Small intestine (tissue), 7 donors: Measurements from ENCODE around the gene AQP3. TPM values are rescaled to one million over a fixed set of nuclear protein-coding genes. Genes with fewer than 3 reads are reported as not detected.
"Not testable (repeated sequence)": the region's sequence is repeated elsewhere in the genome, so short reads cannot be mapped to it uniquely, and the experiment has no call there.

Experiments
- DNase-seq, 2 donors: peaks; one replicate each; pipeline versions ENCODE4 v3.0.0 to v3.0.0-alpha.2; 2013
- FAIRE-seq: peaks from 2 replicates; lab custom pipeline; 2012; peaks lifted over from hg19 to GRCh38; lab: Jason Lieb, UNC
- H3K27ac ChIP-seq, 3 donors: one replicate each; pipeline ENCODE4 v1.5.1; 2013; ENCODE audit warnings: low read length in 2 of 3, mild to moderate bottlenecking in 2 of 3, control low read depth in 1 of 3, inconsistent platforms in 1 of 3, low read depth in 1 of 3, moderate library complexity in 1 of 3
- H3K27me3 ChIP-seq, 3 donors: one replicate each; pipeline ENCODE4 v1.6.1; 2013; ENCODE audit warnings: low read length in 3 of 3, inconsistent platforms in 1 of 3; ENCODE audit not compliant: control insufficient read depth in 3 of 3, insufficient read depth in 3 of 3
- H3K36me3 ChIP-seq, 3 donors: one replicate each; pipeline ENCODE4 v1.6.1; 2013; ENCODE audit warnings: low read length in 3 of 3, inconsistent platforms in 1 of 3, low read depth in 1 of 3, mild to moderate bottlenecking in 1 of 3, moderate library complexity in 1 of 3; ENCODE audit not compliant: control insufficient read depth in 3 of 3, insufficient read depth in 2 of 3
- H3K4me1 ChIP-seq, 3 donors: one replicate each; pipeline ENCODE4 v1.6.1; 2013; ENCODE audit warnings: low read length in 2 of 3, inconsistent platforms in 1 of 3, low read depth in 1 of 3, mild to moderate bottlenecking in 1 of 3, moderate library complexity in 1 of 3; ENCODE audit not compliant: control insufficient read depth in 3 of 3, insufficient read depth in 2 of 3
- H3K4me3 ChIP-seq, 3 donors: one replicate each; pipeline ENCODE4 v1.5.1; 2013; ENCODE audit warnings: low read length in 3 of 3, control low read depth in 1 of 3, inconsistent platforms in 1 of 3, low read depth in 1 of 3, mild to moderate bottlenecking in 1 of 3, moderate library complexity in 1 of 3
- H3K9me3 ChIP-seq, 2 donors: one replicate each; pipeline ENCODE4 v1.6.1; 2013; ENCODE audit warnings: low read depth in 1 of 2, low read length in 1 of 2; ENCODE audit not compliant: control insufficient read depth in 2 of 2, insufficient read depth in 1 of 2
- WGBS, 3 donors: extraction: QIAGEN DNeasy Blood & Tissue Kit; methylation state at CpG; one replicate each; pipeline ENCODE4 v1.1.7; 2013; 5-methylcytosine and 5-hydroxymethylcytosine counted together
- polyA plus RNA-seq, 4 donors: library from polyadenylated mRNA; stranded (reverse) in 3 of 4; unstranded in 1 of 4; fragments of 200-250 nt in 3 of 4; fragments of 120-200 nt in 1 of 4; gene quantifications; one replicate each; pipeline versions ENCODE4 v1.2.1 to v1.2.3, GENCODE V29; 2013
- donor health status: healthy with polysubstance abuse.
- donor health status: control.
- donor health status: control.
- donor health status: Bipolar disorder and iron deficiency.
- donor health status: healthy.

The AQP3 gene
- polyA plus RNA-seq, 4 donors, result 36.6 to 173 (median 138) TPM

DNA sequence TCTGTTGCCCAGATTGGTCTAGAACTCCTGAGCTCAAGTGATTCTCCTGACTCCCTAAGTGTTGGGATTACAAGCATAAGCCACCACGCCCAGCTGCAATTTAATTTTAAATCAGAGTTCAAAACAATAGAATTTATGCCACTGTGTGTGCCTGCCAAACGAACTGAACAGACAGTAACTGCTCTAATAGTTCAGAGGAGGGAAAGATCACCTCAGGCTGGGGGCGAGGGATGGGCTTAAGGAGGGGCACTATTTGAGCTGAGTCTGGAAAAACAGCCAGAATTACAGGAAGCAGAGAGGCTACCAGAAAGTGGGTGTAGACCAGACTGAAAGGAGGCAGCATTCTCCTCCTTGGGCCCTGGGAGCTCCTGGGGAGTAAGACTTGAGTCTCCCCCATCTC, 14.1 kb upstream of the AQP3 start:
- Histone ChIP-seq H3K4me1 (peaks cover 5 to 7% (median 5%) of the 10 kb centered on the region in 3 donors), H3K36me3 (peaks cover 13 to 65% (median 18%) of the 10 kb centered on the region in 3 donors), H3K27ac (no peak overlapping the region), H3K27me3 (no peaks in the 10 kb centered on the region), H3K4me3 (no peak overlapping the region), H3K9me3 (no peaks in the 10 kb centered on the region)
- FAIRE-seq (no peak), DNase-seq (no peak)
- 36 to 65% (median 43%) methylated on average over 3 of the region's 3 CpGs for WGBS, 3 donors

DNA sequence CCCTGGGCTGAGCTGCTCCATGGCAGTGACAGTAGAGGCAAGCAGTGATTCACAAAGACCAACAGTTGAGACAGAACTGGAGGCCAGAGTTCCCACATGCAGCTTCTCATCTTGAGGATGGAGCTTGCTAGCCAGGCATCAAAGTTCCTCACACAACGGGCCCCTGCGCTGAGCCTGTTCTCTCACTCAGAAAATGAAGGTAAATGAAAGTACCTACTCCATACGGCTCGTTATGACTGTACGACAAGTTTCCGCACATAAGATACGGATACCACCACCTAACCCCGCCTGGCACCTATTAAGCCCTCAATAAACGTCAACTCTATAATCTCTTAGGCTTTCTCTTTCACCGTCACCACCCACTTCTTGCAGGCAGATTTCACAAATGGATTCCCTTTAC, 13.5 kb upstream of the AQP3 start:
- Histone ChIP-seq H3K9me3 (no peaks in the 10 kb centered on the region), H3K4me1 (peaks cover 5 to 7% (median 5%) of the 10 kb centered on the region in 3 donors), H3K4me3 (no peak overlapping the region), H3K27me3 (no peaks in the 10 kb centered on the region), H3K36me3 (peaks cover 10 to 58% (median 16%) of the 10 kb centered on the region in 3 donors), H3K27ac (no peak overlapping the region)
- FAIRE-seq (no peak), DNase-seq (no peak)
- 86 to 91% (median 87%) methylated on average over 10 of the region's 10 CpGs for WGBS, 3 donors

DNA sequence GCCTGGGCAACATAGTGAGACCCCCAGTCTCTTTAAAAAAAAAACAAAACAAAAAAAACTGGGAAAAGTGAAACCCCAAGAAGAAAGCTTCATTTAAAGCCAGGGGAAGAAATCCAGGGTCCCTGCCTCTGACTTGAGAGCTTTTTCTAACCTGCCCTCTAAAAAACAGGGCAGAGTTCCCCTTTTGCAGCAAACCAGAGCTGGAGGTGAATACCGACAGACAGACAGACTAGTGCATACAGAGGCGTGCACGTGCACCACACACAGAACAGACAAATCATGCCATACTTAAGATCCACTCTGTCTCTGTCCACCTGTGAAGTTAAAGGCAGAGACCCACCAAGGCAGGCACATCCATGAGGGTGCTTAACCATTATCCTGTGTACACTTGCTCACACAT, 11.7 kb upstream of the AQP3 start:
- H3K27ac ChIP-seq, result peak overlapping the region in 1 of 3 donors; percentile 29
- FAIRE-seq, result no peak

DNA sequence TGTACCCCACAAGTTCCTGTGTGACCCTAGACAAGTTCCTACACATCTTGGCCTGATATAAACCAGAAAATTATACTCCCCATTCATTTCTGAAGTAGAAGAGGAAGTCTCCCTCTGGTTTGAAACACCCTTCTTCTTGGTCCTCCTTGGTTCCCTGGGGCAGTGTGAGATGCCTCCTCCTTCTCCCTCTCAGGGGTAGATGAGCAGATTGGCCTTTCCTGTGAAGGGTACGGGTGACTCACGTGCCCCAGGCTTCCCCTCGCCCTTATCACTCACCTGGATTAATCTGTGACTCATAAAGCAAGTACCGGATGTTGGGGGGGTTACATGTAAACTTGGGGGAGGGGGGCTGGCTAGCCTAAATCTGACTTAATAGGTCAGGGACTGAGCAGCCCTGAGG, 11.1 kb upstream of the AQP3 start:
- Histone ChIP-seq H3K27me3 (no peaks in the 10 kb centered on the region), H3K9me3 (no peaks in the 10 kb centered on the region), H3K4me1 (peaks cover 5 to 19% (median 5%) of the 10 kb centered on the region in 3 donors), H3K4me3 (no peak overlapping the region), H3K36me3 (peaks cover under 1 to 34% (median 4%) of the 10 kb centered on the region in 3 donors), H3K27ac (peak overlapping the region in 1 of 3 donors; percentile 69)
- WGBS, 3 donors, result 4 to 33% (median 7%) methylated on average over 4 of the region's 4 CpGs
- DNase-seq (peak; percentile 63 to 83), FAIRE-seq (no peak)

More for the DNA sequence above, 11.7 kb upstream of the AQP3 start:
- Histone ChIP-seq H3K4me1 (peaks cover 5 to 12% (median 5%) of the 10 kb centered on the region in 3 donors), H3K36me3 (peaks cover 4 to 41% (median 7%) of the 10 kb centered on the region in 3 donors), H3K9me3 (no peaks in the 10 kb centered on the region), H3K27me3 (no peaks in the 10 kb centered on the region), H3K4me3 (no peak overlapping the region)
- DNase-seq, result no peak
- WGBS, 3 donors, result 61 to 76% (median 63%) methylated on average over 3 of the region's 3 CpGs

DNA sequence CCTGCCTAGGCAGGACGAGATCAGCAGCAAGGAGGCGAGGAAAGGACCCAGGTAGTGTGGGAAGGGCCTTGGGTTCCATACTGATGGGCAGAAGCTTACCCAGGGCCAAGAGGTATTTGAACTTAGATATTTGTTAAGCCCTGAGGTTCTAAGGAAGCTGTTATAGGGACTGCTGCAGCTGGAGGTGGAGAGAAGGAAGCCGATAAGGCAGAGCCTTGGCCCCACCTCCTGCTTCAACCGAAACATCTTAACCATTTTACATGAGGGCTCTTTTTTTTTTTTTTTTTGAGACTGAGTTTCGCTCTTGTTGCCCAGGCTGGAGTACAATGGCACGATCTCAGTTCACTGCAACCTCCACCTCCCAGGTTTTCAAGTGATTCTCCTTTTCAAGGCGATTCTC, 8.6 kb upstream of the AQP3 start:
- 72 to 91% (median 87%) methylated on average over 7 of the region's 7 CpGs for WGBS, 3 donors
- DNase-seq (no peak), FAIRE-seq (no peak)
- Histone ChIP-seq H3K27me3 (no peaks in the 10 kb centered on the region), H3K4me3 (no peak overlapping the region), H3K9me3 (no peaks in the 10 kb centered on the region), H3K4me1 (peaks cover 5 to 33% (median 5%) of the 10 kb centered on the region in 3 donors), H3K27ac (no peak overlapping the region), H3K36me3 (peaks cover 0 to 11% (median 0%) of the 10 kb centered on the region in 3 donors)

DNA sequence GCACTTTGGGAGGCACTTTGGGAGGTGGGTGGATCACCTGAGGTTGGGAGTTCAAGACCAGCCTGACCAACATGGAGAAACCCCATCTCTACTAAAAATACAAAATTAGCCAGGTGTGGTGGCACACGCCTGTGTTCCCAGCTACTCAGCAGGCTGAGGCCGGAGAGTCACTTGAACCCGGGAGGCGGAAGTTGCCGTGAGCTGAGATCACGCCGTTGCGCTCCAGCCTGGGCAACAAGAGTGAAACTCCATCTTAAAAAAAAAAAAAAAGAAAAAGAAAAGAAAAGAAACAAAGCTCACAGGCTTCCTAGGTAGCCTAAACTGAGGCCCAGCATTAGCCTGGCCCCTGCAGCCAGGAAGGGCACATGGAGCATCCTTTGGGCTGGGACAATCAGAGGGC, 8.1 kb upstream of the AQP3 start:
- not testable (repeated sequence) for DNase-seq, H3K4me3 ChIP-seq, H3K9me3 ChIP-seq, H3K27me3 ChIP-seq, H3K36me3 ChIP-seq, H3K27ac ChIP-seq, FAIRE-seq
- WGBS, 3 donors, result 94 to 97% (median 96%) methylated on average over 8 of the region's 8 CpGs
- H3K4me1 ChIP-seq, result peaks cover 5 to 38% (median 5%) of the 10 kb centered on the region in 3 donors

DNA sequence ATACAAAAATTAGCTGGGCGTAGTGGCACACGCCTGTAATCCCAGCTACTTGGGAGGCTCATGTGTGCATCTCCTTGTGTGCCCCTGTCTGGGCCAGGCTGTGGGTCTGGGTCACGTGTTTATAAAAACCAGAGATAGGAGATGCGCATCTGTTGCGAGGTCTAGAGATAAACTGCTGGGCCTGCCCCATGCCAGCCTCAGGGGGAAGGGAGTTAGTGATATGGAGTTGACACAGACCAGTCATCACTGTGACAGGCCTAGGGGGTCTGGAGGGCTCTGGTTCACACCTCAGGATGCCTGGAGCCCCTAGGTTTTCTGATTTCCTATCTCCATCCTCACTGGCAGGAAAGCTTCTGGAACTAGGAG, 7.3 kb upstream of the AQP3 start:
- not testable (repeated sequence) for H3K27me3 ChIP-seq, H3K36me3 ChIP-seq, DNase-seq, H3K4me3 ChIP-seq, H3K27ac ChIP-seq, FAIRE-seq, H3K9me3 ChIP-seq
- WGBS, 3 donors, result 63 to 74% (median 68%) methylated on average over 5 of the region's 5 CpGs
- H3K4me1 ChIP-seq, result peaks cover 5 to 39% (median 5%) of the 10 kb centered on the region in 3 donors

DNA sequence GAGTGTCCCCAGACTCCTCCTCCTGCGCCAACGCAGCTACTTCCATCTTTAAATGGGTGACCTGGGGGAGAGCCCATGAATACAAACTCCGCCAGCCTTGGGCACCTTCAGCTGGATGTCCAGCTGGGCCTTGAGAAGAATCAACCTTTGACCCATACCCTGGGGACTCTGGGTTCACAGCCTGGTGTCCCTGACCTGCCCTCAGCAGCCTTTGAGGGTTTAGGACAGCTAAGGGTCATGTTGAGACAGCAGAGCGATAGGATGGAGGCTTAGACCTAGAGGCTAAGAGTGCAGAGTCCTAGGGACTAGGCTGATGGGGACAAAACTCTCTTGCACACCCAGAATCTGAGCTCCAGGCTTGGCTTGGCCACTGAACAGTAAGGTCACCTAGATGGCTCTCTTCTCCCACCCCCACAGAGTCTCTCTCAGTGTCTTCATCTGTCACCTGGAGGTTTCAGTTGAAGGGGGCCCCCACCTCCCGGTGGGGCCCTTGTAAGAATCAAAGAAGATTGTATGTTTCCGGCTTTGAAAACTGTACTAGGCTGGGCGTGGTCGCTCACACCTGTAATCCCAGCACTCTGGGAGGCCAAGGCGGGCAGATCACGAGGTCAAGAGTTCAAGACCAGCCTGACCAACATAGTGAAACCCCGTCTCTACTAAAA, 6.7 kb upstream of the AQP3 start:
- no peaks in the 10 kb centered on the region for H3K36me3 ChIP-seq
- FAIRE-seq, result no peak
- peak in 1 of 2 donors; percentile 33 for DNase-seq
- no peaks in the 10 kb centered on the region for H3K27me3 ChIP-seq
- H3K4me1 ChIP-seq, result peaks cover 3 to 39% (median 5%) of the 10 kb centered on the region in 3 donors
- 44 to 71% (median 54%) methylated on average over 11 of the region's 11 CpGs for WGBS, 3 donors
- peak overlapping the region in 2 of 3 donors; percentile 7 to 56 for H3K27ac ChIP-seq
- H3K9me3 ChIP-seq, result no peaks in the 10 kb centered on the region
- H3K4me3 ChIP-seq, result no peak overlapping the region
